Left lobe of liver (tissue), 2 donors: ENCODE measurements around the gene POC1A. TPM values are rescaled to one million over a fixed set of nuclear protein-coding genes. Genes with fewer than 3 reads are reported as not detected.
"Not testable (repeated sequence)": the region's sequence is repeated elsewhere in the genome, so short reads cannot be mapped to it uniquely, and the experiment has no call there.

Source experiments
- ATAC-seq: fragments of 200-7000 bp; cut with Tn5 transposase; one replicate; pipeline ENCODE4 v1.9.1; 2020; ENCODE audit warnings: mild to moderate bottlenecking, moderate library complexity
- DNase-seq: peaks from one replicate; pipeline ENCODE4 v3.0.0-alpha.2; 2020; ENCODE audit warnings: low spot score
- total RNA-seq: library from RNA; stranded (reverse); gene quantifications from one replicate; pipeline ENCODE4 v1.2.1, GENCODE V29; 2021
- donor health status: DM: no; HTN: no; CAD: no; lungs with moderate emphysema.
- donor health status: DM: no; HTN: yes; CAD: no.

Gene POC1A
- total RNA-seq, 1 donor from 2014 or later: 2.1 TPM

DNA sequence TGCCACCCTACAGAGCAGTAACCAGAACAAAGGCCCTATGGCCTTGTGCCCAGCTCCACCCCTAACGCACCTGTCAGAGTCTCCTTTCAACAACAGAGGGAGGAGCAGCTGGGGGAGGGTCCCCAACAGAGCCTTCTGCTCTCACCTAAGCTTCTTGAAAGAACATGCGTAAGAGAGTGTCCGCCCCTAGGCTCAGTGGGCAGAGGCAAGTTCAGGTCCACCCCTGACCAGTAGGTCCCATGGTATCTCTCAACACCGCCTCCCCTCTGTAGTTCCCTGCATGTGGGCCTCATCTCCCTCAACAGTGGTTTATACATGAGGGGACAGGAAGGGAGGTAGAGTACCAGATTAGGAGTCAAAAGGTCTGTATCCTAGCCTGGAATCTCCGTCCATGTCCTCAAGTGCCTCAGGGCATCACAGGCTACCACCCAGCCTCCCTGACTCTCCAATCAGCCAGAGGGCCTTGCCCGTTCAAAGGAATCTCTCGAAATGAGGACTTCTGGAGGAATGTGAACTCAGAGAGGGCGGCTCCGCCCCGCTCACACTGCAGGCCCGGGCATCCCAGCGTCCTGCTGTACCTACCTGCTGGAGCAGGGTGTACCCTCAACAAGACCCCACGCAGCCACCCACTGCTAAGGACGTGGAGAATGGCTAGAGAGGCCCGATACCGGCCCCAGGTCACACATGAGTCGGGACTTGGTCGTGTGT is 680 bp downstream of the POC1A start:
- DNase-seq (no peak), ATAC-seq (peak; percentile 0)

DNA sequence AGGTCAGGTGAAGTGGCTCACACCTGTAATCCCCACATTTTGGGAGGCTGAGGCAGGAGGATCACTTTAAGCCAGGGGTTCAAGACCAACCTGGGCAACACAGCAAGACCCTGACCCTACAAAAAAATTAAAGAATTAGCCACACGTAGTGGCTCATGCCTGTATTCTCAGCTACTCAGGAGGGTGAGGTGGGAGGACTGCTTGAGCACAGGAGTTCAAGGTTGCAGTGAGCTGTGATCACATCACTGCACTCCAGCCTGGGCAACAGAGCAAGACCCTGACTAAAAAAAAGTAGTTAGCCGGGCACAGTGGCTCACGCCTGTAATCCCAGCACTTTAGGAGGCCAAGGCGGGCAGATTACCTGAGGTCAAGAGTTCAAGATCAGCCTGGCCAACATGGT is 2.2 kb downstream of the POC1A start:
- not testable (repeated sequence) for ATAC-seq, DNase-seq

DNA sequence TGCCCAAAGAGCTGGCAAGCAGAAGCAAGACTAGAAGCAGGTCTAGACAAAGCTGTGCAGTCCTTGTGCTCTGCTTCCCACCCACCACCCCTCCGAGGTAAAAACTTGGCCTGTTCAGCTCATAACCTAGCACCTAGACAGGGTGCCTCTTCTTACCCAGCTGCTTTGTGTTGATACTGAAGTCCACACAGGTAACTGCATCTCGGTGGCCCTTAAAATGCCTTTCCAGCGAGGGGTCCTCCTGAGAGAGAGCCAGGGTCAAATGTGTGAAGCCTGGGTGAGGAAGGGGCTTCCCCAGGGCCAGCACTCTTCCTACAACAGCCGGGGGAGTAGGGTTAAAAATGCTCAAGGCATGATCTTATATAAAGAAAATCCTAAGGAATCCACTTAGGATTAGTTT is 3.4 kb downstream of the POC1A start:
- ATAC-seq (no peak), DNase-seq (no peak)

DNA sequence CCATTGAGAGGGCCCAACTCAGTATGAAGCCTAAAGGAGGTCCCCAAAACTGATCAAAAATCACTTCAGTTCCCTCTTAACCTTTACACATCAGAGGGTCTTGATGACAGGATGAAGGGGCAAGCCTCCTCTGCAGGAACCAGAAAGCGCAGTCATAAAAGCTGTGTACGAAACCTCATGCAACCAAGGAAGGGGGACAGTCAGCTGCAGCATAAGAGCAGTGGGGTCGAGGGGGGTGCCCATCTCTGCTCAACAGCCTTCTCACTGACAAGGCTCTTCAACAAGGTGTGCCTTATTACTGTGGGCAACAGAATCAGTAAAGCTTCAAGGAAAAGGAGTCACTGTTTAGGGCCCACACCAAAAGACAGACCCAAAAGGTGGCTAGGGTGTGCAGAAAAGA is 3.9 kb downstream of the POC1A start:
- DNase-seq (no peak), ATAC-seq (no peak)

DNA sequence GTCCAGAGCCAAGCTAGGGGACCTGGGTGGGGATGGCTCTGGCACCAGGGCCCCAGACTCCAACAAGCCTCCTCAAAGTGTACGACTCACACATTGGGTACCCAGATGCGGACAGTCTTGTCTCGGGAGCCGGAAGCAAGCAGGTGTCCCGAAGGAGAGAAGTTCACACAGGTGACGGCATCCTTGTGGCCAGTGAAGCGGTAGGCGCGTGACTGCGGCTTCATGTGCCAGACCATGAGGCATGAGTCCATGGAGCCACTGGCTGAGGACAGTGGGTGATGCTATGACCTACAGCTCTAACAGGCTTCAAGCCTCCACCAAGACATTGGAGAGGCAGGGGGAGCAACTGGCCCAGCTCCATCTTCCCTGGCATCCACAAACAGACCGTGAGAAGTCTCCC is 4.5 kb downstream of the POC1A start:
- no peak for DNase-seq
- no peak for ATAC-seq

DNA sequence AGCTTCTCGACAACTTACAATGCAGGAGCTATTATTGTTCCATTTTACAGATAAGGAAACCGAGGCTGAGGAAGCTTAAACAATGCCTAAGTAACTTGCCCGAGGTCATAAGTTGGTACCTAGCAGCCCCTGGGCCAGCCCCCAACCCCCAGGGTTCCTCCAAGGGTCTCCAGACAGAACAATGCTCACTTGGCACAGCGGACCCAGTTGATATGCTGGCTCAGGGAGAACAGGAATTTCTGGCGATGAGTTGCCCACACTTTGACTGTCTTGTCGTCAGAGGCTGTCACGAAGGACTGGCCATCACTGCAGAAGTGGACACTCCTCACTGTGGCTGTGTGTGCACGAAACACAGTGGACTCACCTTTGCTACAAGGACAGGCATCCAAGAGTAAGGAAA is 5.2 kb downstream of the POC1A start:
- no peak for DNase-seq
- ATAC-seq: no peak

DNA sequence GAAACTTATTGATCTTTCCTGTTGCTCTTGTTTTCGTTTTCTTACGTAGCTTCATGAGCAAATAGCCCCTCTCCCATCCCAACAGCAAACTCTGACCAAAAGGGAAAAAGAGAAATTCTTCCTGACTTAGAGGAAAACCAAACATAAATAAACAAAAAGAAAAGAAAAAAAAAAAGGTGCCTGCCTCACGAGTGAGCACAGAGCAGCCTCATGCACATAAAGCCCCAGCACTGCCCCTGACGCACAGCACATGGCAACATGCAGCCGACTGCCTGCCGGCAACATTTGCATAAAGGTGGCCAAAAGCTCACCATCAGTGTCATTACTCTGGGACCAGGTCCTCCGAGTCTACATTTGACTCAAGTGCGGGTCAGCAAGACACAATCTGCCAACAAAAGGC is 6.4 kb downstream of the POC1A start:
- no peak for DNase-seq
- ATAC-seq: no peak

DNA sequence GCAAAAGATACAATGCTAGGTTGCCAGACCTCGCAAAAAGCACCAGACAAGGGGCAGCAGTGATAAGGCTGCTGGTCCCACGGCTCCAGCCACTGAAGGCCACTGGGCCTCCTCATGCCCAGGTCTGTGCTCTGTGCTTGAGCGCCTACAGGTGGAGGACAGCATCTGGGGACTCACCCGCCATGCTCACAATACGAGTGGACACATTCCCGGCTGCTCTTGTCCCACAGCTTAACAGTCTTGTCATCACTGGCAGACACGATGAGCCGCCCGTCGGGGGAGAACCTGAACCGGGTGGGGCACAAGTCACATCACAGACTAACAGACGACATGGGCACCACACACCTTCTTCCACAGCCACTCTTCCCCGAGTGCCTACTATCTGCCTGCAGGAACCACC is 7.4 kb downstream of the POC1A start:
- ATAC-seq (no peak), DNase-seq (no peak)

DNA sequence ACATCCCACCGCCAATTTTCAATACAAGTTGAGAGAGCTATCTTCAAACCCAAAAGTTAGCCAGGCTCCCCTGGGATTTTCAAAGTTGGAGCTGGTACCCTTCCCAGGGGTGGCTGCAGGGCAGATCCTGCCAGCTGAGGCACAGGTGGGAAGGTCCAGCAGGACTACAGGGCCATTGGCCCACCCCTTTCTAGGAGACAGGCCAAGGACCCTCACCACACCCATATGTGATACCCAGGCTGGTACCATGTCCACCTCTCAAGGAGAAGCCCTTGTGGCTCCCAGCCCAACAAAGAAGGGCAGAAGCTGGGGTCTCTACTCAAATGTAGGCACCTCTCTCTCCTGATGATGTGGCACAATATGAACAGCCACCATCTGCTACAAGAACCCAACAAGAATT is 8.0 kb downstream of the POC1A start:
- DNase-seq: no peak
- ATAC-seq: no peak

DNA sequence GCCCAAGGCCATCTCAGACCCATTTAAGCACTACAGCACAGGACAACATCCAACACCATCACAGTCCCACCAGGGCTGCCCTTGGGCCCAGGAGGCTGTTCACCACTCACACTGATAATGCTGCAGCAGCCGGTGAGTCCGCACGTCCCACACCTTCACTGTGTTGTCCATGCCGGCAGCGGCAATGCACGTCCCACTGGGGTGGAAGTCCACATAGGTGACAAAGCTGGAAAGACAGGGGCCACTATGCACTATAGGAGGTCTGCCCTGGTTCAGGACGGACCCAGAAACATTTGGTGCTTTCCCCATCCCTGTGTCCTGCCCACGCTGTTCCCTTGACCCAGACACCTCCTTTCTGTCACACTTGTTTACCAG is 8.5 kb downstream of the POC1A start:
- ATAC-seq (no peak), DNase-seq (no peak)

DNA sequence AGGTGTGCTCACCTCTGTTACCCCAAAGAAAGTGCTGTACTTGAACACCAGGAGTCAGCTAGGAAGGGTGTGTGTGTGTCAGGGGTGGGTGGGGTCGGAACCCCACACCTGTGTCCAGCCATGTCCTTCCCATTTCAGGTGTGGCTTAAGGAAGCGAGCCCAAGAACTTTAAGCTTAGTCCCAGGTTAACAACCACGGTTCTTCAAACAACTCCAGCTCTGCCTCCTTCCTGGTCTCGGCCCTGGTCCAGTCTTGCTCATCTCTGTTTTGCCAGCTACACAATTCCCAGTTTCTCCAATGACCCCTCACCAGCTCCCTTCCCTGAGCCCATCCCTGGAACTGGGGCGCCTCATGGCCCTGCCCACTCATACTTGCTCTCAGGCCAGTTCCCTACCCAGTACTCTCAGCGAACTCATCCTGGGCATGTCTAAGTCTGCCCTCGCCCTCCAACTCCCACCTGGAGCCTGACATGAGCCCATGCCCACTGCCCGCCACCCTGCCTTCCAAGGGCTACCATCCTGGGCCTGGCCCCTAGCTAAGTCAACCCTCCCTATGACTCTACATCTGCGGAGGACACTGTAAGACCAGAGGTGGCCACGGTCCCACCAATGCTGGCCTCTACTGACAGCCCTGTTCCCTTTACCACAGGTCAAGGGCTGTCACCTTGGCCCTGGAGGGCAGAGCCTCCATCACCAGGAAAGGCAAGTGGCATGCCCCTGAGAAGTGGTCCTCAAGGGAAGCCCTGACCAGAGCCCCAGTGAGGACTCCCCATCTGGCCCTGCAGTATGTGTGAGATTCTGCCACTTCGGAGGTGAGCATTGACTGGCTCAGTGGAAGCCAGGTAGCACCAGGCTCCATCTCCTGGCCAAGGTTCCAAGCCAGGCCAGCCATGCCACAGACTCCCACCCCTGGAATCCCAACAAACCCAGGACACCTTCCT is 9.2 kb downstream of the POC1A start:
- ATAC-seq: no peak
- DNase-seq: no peak

DNA sequence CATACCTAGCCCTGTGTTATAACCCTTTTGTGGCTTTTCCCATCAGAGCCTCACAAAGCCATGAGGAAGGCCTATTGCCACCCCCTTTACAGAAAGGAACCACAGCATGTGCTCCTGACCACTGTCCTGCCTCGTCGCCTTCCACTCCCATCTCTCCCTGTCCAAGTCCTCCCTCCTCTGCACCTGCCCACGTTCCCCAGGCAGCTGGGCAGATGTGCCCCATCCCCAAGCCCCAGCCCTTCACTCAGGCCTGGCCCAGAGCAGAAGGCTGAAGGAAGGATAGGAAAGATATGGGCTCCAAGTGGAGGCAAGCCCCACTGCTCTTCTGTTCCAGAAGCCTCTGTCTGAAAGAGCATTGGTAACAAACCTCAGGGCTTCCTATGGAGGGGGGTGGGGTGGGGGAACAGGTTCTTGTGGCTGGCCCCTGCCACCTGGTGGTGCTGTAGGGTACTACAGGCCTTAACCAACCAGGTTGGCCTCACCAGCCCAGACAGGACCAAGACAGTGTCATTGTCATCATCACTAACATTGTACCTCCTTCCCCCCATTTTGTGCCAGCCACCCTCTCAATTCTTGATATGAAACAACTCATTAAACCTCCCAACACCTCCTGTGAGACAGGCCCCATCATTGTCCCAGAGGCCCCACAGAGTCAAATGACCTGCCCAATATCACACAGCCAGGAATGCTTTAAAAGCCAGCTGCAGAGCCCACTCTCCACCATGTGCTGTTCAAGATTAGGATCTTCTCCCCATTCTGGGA is 10.0 kb downstream of the POC1A start:
- peak; percentile 78 for DNase-seq
- ATAC-seq: peak; percentile 96

DNA sequence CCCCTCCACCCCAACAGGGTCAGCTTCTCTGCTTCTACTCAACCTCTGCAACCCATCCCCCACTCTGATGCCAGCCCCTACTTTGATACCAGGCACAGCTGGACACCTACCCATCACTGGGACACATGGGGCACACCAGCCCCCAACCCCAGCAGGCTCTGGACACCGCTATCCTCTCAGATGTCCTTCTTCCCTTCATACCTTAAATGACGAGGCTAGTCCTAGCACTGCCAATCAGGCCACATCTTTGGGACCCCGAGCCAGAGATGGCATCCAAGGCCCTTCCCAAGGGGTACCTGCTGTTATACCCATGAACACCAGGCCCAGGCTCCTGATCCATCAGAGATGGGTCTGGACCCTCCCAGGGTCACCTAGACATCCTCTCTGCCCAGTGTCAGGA is 10.6 kb downstream of the POC1A start:
- DNase-seq (no peak), ATAC-seq (no peak)

DNA sequence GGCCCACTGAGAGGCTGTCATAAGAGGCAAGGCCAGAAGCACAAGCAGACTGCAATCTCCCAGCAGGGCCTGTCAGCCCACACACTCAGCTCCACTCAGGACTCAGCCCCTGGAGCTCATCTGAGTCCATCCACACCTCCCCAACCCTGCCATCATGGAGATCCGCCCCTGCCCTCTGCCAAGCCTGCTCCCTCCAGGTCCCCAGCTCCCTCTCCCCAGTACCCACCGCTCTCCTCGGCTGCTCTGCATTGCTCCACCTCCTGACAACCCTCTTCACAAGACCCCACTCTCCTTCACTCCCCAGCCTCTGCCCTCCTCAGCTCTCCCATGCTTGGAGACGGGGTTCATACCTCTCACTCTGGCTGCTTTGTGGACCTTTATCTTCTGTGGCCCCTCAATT is 11.1 kb downstream of the POC1A start:
- no peak for DNase-seq

DNA sequence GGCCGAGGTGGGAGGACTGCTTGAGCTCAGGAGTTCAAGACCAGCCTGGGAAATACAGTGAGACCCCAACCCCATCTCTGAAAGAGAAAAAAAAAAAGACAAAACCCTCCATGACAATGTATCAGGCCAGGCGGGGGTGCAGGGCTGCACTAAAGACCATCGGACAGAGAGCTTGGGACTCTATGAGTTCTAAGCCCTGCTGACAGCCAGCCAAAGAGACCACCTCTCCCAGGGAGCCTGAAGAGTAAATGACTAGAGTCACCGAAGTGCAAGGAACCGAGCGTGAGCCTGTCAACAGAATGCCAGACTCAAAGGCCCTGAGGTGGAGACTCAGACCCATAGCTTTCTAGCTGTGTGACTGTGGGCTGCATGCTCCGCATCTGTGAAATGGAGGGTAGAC is 12.5 kb downstream of the POC1A start:
- DNase-seq: no peak
- no peak for ATAC-seq

More for the DNA sequence above, 11.1 kb downstream of the POC1A start:
- no peak for ATAC-seq

DNA sequence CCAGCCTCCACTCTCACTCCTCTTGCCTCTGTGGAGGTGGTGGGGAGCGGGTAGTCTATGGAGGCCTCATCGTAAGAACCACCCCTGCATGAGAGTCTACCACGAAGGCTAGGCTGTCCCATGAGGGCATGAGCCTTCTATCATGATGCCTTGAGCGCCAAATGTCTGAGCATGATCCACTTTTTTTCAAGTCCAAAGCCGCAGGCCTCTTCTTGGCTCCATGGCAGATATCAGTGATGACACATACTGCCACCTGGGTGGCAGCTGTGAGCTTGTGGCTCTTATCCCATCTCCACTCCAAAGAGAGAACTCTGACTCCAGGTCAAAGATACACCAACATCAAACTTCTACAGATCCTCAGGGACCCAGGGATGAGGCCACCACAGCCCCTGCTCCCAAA is 13.5 kb downstream of the POC1A start:
- ATAC-seq (no peak), DNase-seq (no peak)

DNA sequence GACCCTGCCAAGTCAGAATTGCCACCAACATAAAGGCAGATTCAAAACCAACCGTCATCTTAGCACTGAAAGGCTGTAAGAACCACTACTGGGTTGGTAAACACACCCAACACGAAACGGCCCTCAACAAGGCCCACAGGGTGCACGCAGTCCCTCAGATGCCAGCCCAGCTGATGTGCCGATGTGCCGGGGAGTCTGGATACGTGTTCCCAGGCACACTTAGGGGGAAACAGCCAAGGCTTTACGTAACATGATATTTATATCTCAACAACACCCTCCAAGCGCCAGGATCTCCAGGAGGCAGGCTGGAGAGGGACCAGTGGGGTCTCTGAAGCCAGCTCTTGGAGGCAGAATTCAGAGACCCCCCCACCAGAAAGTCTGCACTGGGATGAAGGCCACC is 14.2 kb downstream of the POC1A start:
- ATAC-seq (no peak), DNase-seq (no peak)

DNA sequence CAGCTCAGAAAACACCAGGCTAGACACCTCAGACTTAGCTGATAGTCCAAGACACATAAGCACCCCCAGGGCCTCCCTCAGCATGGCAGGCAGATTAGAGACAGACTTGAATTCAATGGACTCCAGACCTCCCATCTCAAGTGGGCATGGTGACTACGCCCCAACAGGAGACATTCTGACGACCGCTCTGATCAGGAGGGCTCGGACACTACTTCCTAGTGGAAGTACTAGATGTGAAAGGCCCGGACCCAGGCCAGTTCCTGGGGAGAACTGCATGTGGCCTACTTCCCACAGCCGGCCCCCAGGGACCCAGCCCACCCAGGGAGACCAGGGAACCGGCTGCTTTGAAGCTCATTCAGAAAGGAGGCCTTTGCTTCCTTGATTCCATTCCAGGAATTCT is 16.9 kb downstream of the POC1A start:
- no peak for DNase-seq

DNA sequence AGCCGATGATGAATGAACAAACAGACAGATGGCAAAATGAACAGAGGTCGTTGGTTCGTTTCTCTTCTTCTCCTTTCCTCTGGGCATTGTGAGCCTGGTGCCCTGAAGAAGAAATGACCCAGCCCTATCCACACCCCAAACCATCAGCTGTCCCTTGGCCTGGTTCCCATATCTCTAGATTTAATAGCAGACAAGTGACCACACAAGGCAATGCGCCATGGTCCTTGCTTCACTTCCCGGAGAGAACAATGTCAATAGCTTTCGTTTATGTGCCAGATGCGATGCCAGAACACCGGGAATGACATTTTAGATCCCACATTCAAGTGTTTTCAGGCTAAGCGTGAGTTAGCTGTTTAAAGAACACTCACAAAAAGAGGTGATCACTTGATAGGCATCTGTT is 17.7 kb downstream of the POC1A start:
- no peak for DNase-seq
- peak; percentile 71 for ATAC-seq

More for the DNA sequence above, 16.9 kb downstream of the POC1A start:
- no peak for ATAC-seq

DNA sequence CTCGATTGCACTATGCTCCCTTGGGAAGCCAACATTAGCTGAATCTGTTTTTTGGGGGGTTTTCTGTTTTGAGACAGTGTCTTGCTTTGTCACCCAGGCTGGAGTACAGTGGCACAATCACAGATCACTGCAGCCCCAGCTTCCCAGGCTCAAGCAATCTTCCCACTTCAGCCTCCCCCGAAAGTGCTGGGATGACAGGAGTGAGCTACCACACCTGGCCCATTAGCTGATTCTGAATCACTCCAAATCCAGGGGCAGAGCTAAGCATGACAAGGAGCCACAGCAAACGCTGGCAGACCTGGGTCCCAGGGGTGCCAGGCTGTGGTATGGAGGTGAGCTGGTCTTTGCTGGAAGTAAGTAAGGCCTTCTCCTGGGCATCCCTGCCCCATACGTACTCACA is 18.9 kb downstream of the POC1A start:
- DNase-seq: no peak

DNA sequence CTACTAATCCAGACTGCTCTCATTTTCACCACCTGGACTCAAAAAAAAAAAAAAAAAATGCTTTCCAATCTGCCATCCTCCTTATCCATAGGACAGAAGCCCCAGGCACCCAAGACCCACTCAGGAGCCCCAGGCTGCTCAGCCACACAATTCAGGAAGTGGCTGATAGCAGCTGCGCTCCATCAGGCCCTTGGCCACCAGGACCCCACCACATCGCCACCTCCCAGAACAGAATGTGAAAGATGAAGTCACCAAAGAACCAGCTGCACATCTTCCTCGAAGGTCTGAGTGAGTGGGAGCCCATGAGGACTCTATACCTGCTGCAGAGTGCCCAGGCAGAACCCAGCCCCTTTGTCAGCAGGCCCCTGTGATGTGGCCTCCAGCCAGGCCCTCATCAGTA is 19.5 kb downstream of the POC1A start:
- DNase-seq: no peak
- ATAC-seq: no peak

More for the DNA sequence above, 18.9 kb downstream of the POC1A start:
- ATAC-seq: no peak

DNA sequence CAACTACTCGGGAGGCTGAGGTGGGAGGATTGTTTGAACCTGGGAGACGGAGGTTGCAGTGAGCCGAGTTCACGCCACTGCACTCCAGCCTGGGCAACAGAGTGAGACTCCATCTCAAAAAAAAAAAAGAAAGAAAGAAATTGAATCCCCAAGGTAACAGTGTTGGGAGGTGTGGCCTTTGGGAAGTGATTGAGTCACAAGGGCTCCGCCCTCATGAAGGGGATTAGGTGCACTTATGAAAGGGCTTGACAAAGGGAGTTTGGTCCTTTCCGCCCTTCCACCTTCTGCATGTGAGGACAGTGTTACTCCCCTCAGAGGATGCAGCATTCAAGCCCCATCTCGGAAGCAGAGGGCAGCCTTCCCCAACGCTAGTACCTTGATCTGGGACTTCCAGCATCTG is 21.3 kb downstream of the POC1A start:
- no peak for ATAC-seq

More for the DNA sequence above, 21.3 kb downstream of the POC1A start:
- DNase-seq: no peak
